ENCODE measurements around the gene CAPZB.

Gene CAPZB

GRCh38 chr1:19337289-19337688 is 148.1 kb downstream of the CAPZB start:
- no peaks in the 10 kb centered on the region for H3K27me3 ChIP-seq (replicated peaks; ENCODE audit: control insufficient read depth, insufficient read depth, low read length)
- no peak overlapping the region for H3K4me3 ChIP-seq (ENCODE audit: low read length)
- DNase-seq (ENCODE audit: low read depth) = no peak
- no peak overlapping the region for H3K9ac ChIP-seq (ENCODE audit: low read length)
- no peaks in the 10 kb centered on the region for H3K9me3 ChIP-seq (ENCODE audit: control insufficient read depth, low read length)
- H3K4me1 ChIP-seq (ENCODE audit: control insufficient read depth, insufficient read depth, low read length) = peaks cover 8% of the 10 kb centered on the region
- peaks cover 22% of the 10 kb centered on the region for H3K36me3 ChIP-seq (ENCODE audit: control insufficient read depth, insufficient read depth, low read length, severe bottlenecking)

- peaks cover 21% of the 10 kb centered on the region for H3K36me3 ChIP-seq (ENCODE audit: control insufficient read depth, insufficient read depth, low read length, severe bottlenecking)
- DNase-seq (ENCODE audit: low read depth) = no peak
- H3K9me3 ChIP-seq (ENCODE audit: control insufficient read depth, low read length) = no peaks in the 10 kb centered on the region
- peaks cover under 1% of the 10 kb centered on the region for H3K4me1 ChIP-seq (ENCODE audit: control insufficient read depth, insufficient read depth, low read length)
- no peak overlapping the region for H3K9ac ChIP-seq (ENCODE audit: low read length)
- H3K4me3 ChIP-seq (ENCODE audit: low read length) = no peak overlapping the region
- no peaks in the 10 kb centered on the region for H3K27me3 ChIP-seq (replicated peaks; ENCODE audit: control insufficient read depth, insufficient read depth, low read length)
Measured at GRCh38 chr1:19336543-19336942, 148.8 kb downstream of the CAPZB start.

- Histone ChIP-seq H3K9me3 (ENCODE audit: control insufficient read depth, low read length) (no peaks in the 10 kb centered on the region), H3K9ac (ENCODE audit: low read length) (no peak overlapping the region), H3K4me3 (ENCODE audit: low read length) (no peak overlapping the region), H3K36me3 (ENCODE audit: control insufficient read depth, insufficient read depth, low read length, severe bottlenecking) (peaks cover 12% of the 10 kb centered on the region), H3K27me3 (replicated peaks; ENCODE audit: control insufficient read depth, insufficient read depth, low read length) (no peaks in the 10 kb centered on the region), H3K4me1 (ENCODE audit: control insufficient read depth, insufficient read depth, low read length) (no peaks in the 10 kb centered on the region)
- DNase-seq (ENCODE audit: low read depth) = no peak
Measured at GRCh38 chr1:19333587-19334354, 151.6 kb downstream of the CAPZB start.

- no peak overlapping the region for H3K9ac ChIP-seq (ENCODE audit: low read length)
- H3K9me3 ChIP-seq (ENCODE audit: control insufficient read depth, low read length) = no peaks in the 10 kb centered on the region
- H3K4me3 ChIP-seq (ENCODE audit: low read length) = no peak overlapping the region
- H3K36me3 ChIP-seq (ENCODE audit: control insufficient read depth, insufficient read depth, low read length, severe bottlenecking) = peaks cover 20% of the 10 kb centered on the region
- no peak for DNase-seq (ENCODE audit: low read depth)
- H3K27me3 ChIP-seq (replicated peaks; ENCODE audit: control insufficient read depth, insufficient read depth, low read length) = no peaks in the 10 kb centered on the region
- H3K4me1 ChIP-seq (ENCODE audit: control insufficient read depth, insufficient read depth, low read length) = no peaks in the 10 kb centered on the region
Measured at GRCh38 chr1:19332832-19333231, 152.5 kb downstream of the CAPZB start.

GRCh38 chr1:19331262-19331878 is 154.0 kb downstream of the CAPZB start:
- Histone ChIP-seq H3K9me3 (ENCODE audit: control insufficient read depth, low read length) (no peaks in the 10 kb centered on the region), H3K36me3 (ENCODE audit: control insufficient read depth, insufficient read depth, low read length, severe bottlenecking) (peaks cover 34% of the 10 kb centered on the region), H3K4me1 (ENCODE audit: control insufficient read depth, insufficient read depth, low read length) (no peaks in the 10 kb centered on the region), H3K4me3 (ENCODE audit: low read length) (no peak overlapping the region), H3K27me3 (replicated peaks; ENCODE audit: control insufficient read depth, insufficient read depth, low read length) (no peaks in the 10 kb centered on the region), H3K9ac (ENCODE audit: low read length) (no peak overlapping the region)
- no peak for DNase-seq (ENCODE audit: low read depth)

GRCh38 chr1:19330449-19331135 is 154.7 kb downstream of the CAPZB start:
- H3K36me3 ChIP-seq (ENCODE audit: control insufficient read depth, insufficient read depth, low read length, severe bottlenecking) = peaks cover 42% of the 10 kb centered on the region

GRCh38 chr1:19329611-19330010 is 155.7 kb downstream of the CAPZB start:
- H3K9ac ChIP-seq (ENCODE audit: low read length) = no peak overlapping the region
- no peaks in the 10 kb centered on the region for H3K4me1 ChIP-seq (ENCODE audit: control insufficient read depth, insufficient read depth, low read length)
- H3K36me3 ChIP-seq (ENCODE audit: control insufficient read depth, insufficient read depth, low read length, severe bottlenecking) = peaks cover 50% of the 10 kb centered on the region
- H3K4me3 ChIP-seq (ENCODE audit: low read length) = no peak overlapping the region
- no peak for DNase-seq (ENCODE audit: low read depth)
- H3K9me3 ChIP-seq (ENCODE audit: control insufficient read depth, low read length) = no peaks in the 10 kb centered on the region
- H3K27me3 ChIP-seq (replicated peaks; ENCODE audit: control insufficient read depth, insufficient read depth, low read length) = no peaks in the 10 kb centered on the region

More at GRCh38 chr1:19330449-19331135, 154.7 kb downstream of the CAPZB start:
- Histone ChIP-seq H3K4me3 (ENCODE audit: low read length) (no peak overlapping the region), H3K27me3 (replicated peaks; ENCODE audit: control insufficient read depth, insufficient read depth, low read length) (no peaks in the 10 kb centered on the region), H3K9ac (ENCODE audit: low read length) (no peak overlapping the region), H3K4me1 (ENCODE audit: control insufficient read depth, insufficient read depth, low read length) (no peaks in the 10 kb centered on the region), H3K9me3 (ENCODE audit: control insufficient read depth, low read length) (no peaks in the 10 kb centered on the region)
- no peak for DNase-seq (ENCODE audit: low read depth)

GRCh38 chr1:19329188-19329587 is 156.2 kb downstream of the CAPZB start:
- Histone ChIP-seq H3K9ac (ENCODE audit: low read length) (no peak overlapping the region), H3K9me3 (ENCODE audit: control insufficient read depth, low read length) (no peaks in the 10 kb centered on the region), H3K36me3 (ENCODE audit: control insufficient read depth, insufficient read depth, low read length, severe bottlenecking) (peaks cover 54% of the 10 kb centered on the region), H3K4me1 (ENCODE audit: control insufficient read depth, insufficient read depth, low read length) (no peaks in the 10 kb centered on the region), H3K27me3 (replicated peaks; ENCODE audit: control insufficient read depth, insufficient read depth, low read length) (no peaks in the 10 kb centered on the region), H3K4me3 (ENCODE audit: low read length) (no peak overlapping the region)
- no peak for DNase-seq (ENCODE audit: low read depth)

- H3K9me3 ChIP-seq (ENCODE audit: control insufficient read depth, low read length) = no peaks in the 10 kb centered on the region
- H3K4me1 ChIP-seq (ENCODE audit: control insufficient read depth, insufficient read depth, low read length) = no peaks in the 10 kb centered on the region
- H3K4me3 ChIP-seq (ENCODE audit: low read length) = no peak overlapping the region
- H3K36me3 ChIP-seq (ENCODE audit: control insufficient read depth, insufficient read depth, low read length, severe bottlenecking) = peaks cover 61% of the 10 kb centered on the region
- no peak for DNase-seq (ENCODE audit: low read depth)
- H3K27me3 ChIP-seq (replicated peaks; ENCODE audit: control insufficient read depth, insufficient read depth, low read length) = no peaks in the 10 kb centered on the region
- no peak overlapping the region for H3K9ac ChIP-seq (ENCODE audit: low read length)
Measured at GRCh38 chr1:19328486-19328885, 156.9 kb downstream of the CAPZB start.

GRCh38 chr1:19327736-19328135 is 157.6 kb downstream of the CAPZB start:
- Histone ChIP-seq H3K4me1 (ENCODE audit: control insufficient read depth, insufficient read depth, low read length) (no peaks in the 10 kb centered on the region), H3K9me3 (ENCODE audit: control insufficient read depth, low read length) (no peaks in the 10 kb centered on the region), H3K27me3 (replicated peaks; ENCODE audit: control insufficient read depth, insufficient read depth, low read length) (no peaks in the 10 kb centered on the region), H3K36me3 (ENCODE audit: control insufficient read depth, insufficient read depth, low read length, severe bottlenecking) (peaks cover 61% of the 10 kb centered on the region), H3K4me3 (ENCODE audit: low read length) (no peak overlapping the region), H3K9ac (ENCODE audit: low read length) (no peak overlapping the region)
- DNase-seq (ENCODE audit: low read depth) = no peak

GRCh38 chr1:19327301-19327700 is 158.0 kb downstream of the CAPZB start:
- Histone ChIP-seq H3K4me1 (ENCODE audit: control insufficient read depth, insufficient read depth, low read length) (no peaks in the 10 kb centered on the region), H3K9ac (ENCODE audit: low read length) (no peak overlapping the region), H3K4me3 (ENCODE audit: low read length) (no peak overlapping the region), H3K36me3 (ENCODE audit: control insufficient read depth, insufficient read depth, low read length, severe bottlenecking) (peaks cover 61% of the 10 kb centered on the region), H3K27me3 (replicated peaks; ENCODE audit: control insufficient read depth, insufficient read depth, low read length) (no peaks in the 10 kb centered on the region), H3K9me3 (ENCODE audit: control insufficient read depth, low read length) (no peaks in the 10 kb centered on the region)
- DNase-seq (ENCODE audit: low read depth) = no peak
